Measurements from ENCODE around the gene ANXA3. TPM values are rescaled to one million over a fixed set of nuclear protein-coding genes. Genes with fewer than 3 reads are reported as not detected.

Gene ANXA3
- total and polyA plus RNA-seq, 2 donors (not counting 3 experiments of a cell fraction or from before 2014, with no cell fraction given), result 52.9 to 78.4 TPM

GRCh38 chr4:78654807-78655206 lies 103.2 kb downstream of the ANXA3 start:
- H3K9ac ChIP-seq (replicated peaks; ENCODE audit: extremely low read depth, insufficient read depth, low read length), result no peak overlapping the region
- POLR2A ChIA-PET, result interaction anchor here (0.9 kb wide), 1 partner anchor 9 kb away, joined by 3 read pairs; no protein-coding TSS in a partner anchor
- peaks cover 59% of the 10 kb centered on the region for H3K4me1 ChIP-seq (ENCODE audit: control insufficient read depth, extremely low read depth, insufficient read depth, low read length)
- H4K20me1 ChIP-seq (replicated peaks; ENCODE audit: control insufficient read depth, extremely low read depth, insufficient read depth, low read length), result no peaks in the 10 kb centered on the region
- H3K79me2 ChIP-seq (ENCODE audit: control insufficient read depth, insufficient read depth, low read length), result no peaks in the 10 kb centered on the region
- FAIRE-seq, result no peak
- no peaks in the 10 kb centered on the region for H3K9me1 ChIP-seq (replicated peaks; ENCODE audit: control insufficient read depth, extremely low read depth, insufficient read depth, low read length)
- no peaks in the 10 kb centered on the region for H3K9me3 ChIP-seq (replicated peaks; ENCODE audit: control insufficient read depth, insufficient read depth, low read length)
- no peak for DNase-seq (ENCODE audit: low read depth, low spot score)
- H3K4me2 ChIP-seq (ENCODE audit: insufficient read depth, low read length), result no peak overlapping the region
- H3K27ac ChIP-seq (ENCODE audit: insufficient read depth, low read depth, low read length), result no peak overlapping the region
- no peak overlapping the region for H3K4me3 ChIP-seq (replicated peaks in 1 of 3; ENCODE audit: insufficient read depth in 1 of 3, low read depth in 1 of 3, low read length in 3 of 3)
- BruUV-seq (replicated peaks), result no TSS peak
- intact Hi-C loops (cut with micrococcal nuclease), result no loop called here
- dilution Hi-C loops (cut with MboI; ENCODE audit: extremely low pct_ligation_motif_present, low sequenced_read_pairs), result no loop called here
- CTCF ChIA-PET, result no interaction called here
- no peaks in the 10 kb centered on the region for H3K36me3 ChIP-seq (ENCODE audit: control insufficient read depth in 2 of 2, extremely low read depth in 1 of 2, insufficient read depth in 2 of 2, low read length in 2 of 2)
- H3K27me3 ChIP-seq (ENCODE audit: control insufficient read depth in 2 of 2, insufficient read depth in 2 of 2, low read length in 2 of 2), result no peaks in the 10 kb centered on the region
- no peak for TF ChIP-seq POLR2A (IDR thresholded peaks at IDR 0.05; ENCODE audit: low read depth, low read length)
- no peak for TF ChIP-seq POLR2AphosphoS5 (IDR thresholded peaks at IDR 0.05; ENCODE audit: insufficient read depth, low read depth, low read length)
- TF ChIP-seq MAX (IDR thresholded peaks at IDR 0.05; ENCODE audit: insufficient read depth, insufficient read length), result no peak
- TF ChIP-seq JUN (IDR thresholded peaks at IDR 0.05; ENCODE audit: borderline replicate concordance, insufficient read depth, insufficient read length, low read depth), result no peak
- TF ChIP-seq FOS (IDR thresholded peaks at IDR 0.05; ENCODE audit: borderline replicate concordance, insufficient read depth, low read length), result no peak
- no peak for TF ChIP-seq MYC (IDR thresholded peaks at IDR 0.05; ENCODE audit: low read depth, low read length)
- no peak for TF ChIP-seq EZH2 (IDR thresholded peaks at IDR 0.05; ENCODE audit: borderline replicate concordance, low read depth, low read length, severe bottlenecking)
- no peak for TF ChIP-seq CTCF (IDR thresholded peaks at IDR 0.05; ENCODE audit: extremely low read depth in 1 of 2, insufficient read depth in 1 of 2, low read depth in 1 of 2, low read length in 2 of 2)
- no peak for TF ChIP-seq GATA2 (IDR thresholded peaks at IDR 0.05; ENCODE audit: insufficient read depth, insufficient read length, low read depth, low read length)
- H2AFZ ChIP-seq (ENCODE audit: low read depth, low read length), result no peak overlapping the region
